WTC11 (cell line): ENCODE results near the gene ADGRF1. TPM values are rescaled to one million over a fixed set of nuclear protein-coding genes. Genes with fewer than 3 reads are reported as not detected.

Experiments used
- ATAC-seq: fragments of 200-7000 bp; cut with Tn5 transposase; 2 replicates; pipeline ENCODE4 v1.10.0; 2021; ENCODE audit warnings: mild to moderate bottlenecking, moderate library complexity
- CTCF ChIA-PET: fragments of 300-600 bp; sonication (Branson Sonifier 250); formaldehyde crosslinking; loops from one replicate; lab custom pipeline; 2021; ENCODE audit warnings: antibody characterized with exemption; lab: Charles Lee
- POLR2A ChIA-PET: fragments of 350-600 bp; sonication (Branson Sonifier 250); formaldehyde crosslinking; loops from one replicate; lab custom pipeline; 2021; ENCODE audit warnings: antibody characterized with exemption; lab: Charles Lee
- DNase-seq: peaks from one replicate; pipeline ENCODE4 v3.0.0; 2021; ENCODE audit warnings: low spot score
- H3K27ac Mint-ChIP-seq: 2 replicates; pipeline ENCODE4 v1.8.0; 2021; ENCODE audit warnings: mixed read lengths
- H3K27me3 Mint-ChIP-seq: 2 replicates; pipeline ENCODE4 v1.8.0; 2021; ENCODE audit warnings: low read depth, mild to moderate bottlenecking, moderate library complexity, mixed read lengths
- H3K36me3 Mint-ChIP-seq: 2 replicates; pipeline ENCODE4 v1.8.0; 2021; ENCODE audit warnings: mixed read lengths
- H3K4me1 Mint-ChIP-seq: 2 replicates; pipeline ENCODE4 v1.8.0; 2022; ENCODE audit warnings: mixed read lengths
- H3K4me3 Mint-ChIP-seq: 2 replicates; pipeline ENCODE4 v1.8.0; 2021; ENCODE audit warnings: mild to moderate bottlenecking, moderate library complexity, mixed read lengths
- H3K9me3 Mint-ChIP-seq: 2 replicates; pipeline ENCODE4 v1.8.0; 2021; ENCODE audit warnings: mixed read lengths
- ATF1 ChIP-seq: sonication (generic); formaldehyde crosslinking; IDR thresholded peaks from 2 replicates; pipeline ENCODE4 v1.8.1; 2023; ENCODE audit warnings: mild to moderate bottlenecking, moderate library complexity, missing genetic modification reagents
- ELF4 ChIP-seq: sonication (generic); formaldehyde crosslinking; IDR thresholded peaks from 2 replicates; pipeline ENCODE4 v1.8.1; 2022; ENCODE audit warnings: low read depth, mild to moderate bottlenecking, moderate library complexity, missing genetic modification reagents
- EMX1 ChIP-seq: fragments of 250-450 bp; sonication (Bioruptor Pico); IDR thresholded peaks from 2 replicates; pipeline ENCODE4 v1.8.0; 2021; ENCODE audit warnings: mild to moderate bottlenecking
- ETV6 ChIP-seq: sonication (generic); formaldehyde crosslinking; IDR thresholded peaks from 2 replicates; pipeline ENCODE4 v1.8.1; 2022; ENCODE audit warnings: mild to moderate bottlenecking, missing genetic modification reagents
- HMGA2 ChIP-seq: fragments of 250-450 bp; sonication (Bioruptor Pico); IDR thresholded peaks from 2 replicates; pipeline ENCODE4 v1.4.0; 2021; ENCODE audit warnings: mild to moderate bottlenecking, moderate library complexity
- MYBL2 ChIP-seq: sonication (generic); formaldehyde crosslinking; IDR thresholded peaks from 2 replicates; pipeline ENCODE4 v1.8.1; 2023; ENCODE audit warnings: mild to moderate bottlenecking, moderate library complexity, missing genetic modification reagents
- NFE2L1 ChIP-seq: sonication (generic); formaldehyde crosslinking; IDR thresholded peaks from 2 replicates; pipeline ENCODE4 v1.8.1; 2023; ENCODE audit warnings: missing genetic modification reagents
- RELA ChIP-seq: sonication (generic); formaldehyde crosslinking; IDR thresholded peaks from 2 replicates; pipeline ENCODE4 v1.8.1; 2022; ENCODE audit warnings: missing genetic modification reagents, mild to moderate bottlenecking, borderline replicate concordance
- SMAD3 ChIP-seq: sonication (generic); formaldehyde crosslinking; IDR thresholded peaks from 2 replicates; pipeline ENCODE4 v1.8.0; 2022; ENCODE audit warnings: missing genetic modification reagents, mild to moderate bottlenecking, borderline replicate concordance
- ZNF219 ChIP-seq: sonication (generic); formaldehyde crosslinking; IDR thresholded peaks from 2 replicates; pipeline ENCODE4 v1.8.0; 2023; ENCODE audit warnings: missing genetic modification reagents, mild to moderate bottlenecking, borderline replicate concordance
- ZNF396 ChIP-seq: fragments of 250-450 bp; sonication (Bioruptor Pico); IDR thresholded peaks from 2 replicates; pipeline ENCODE4 v1.8.0; 2021; ENCODE audit warnings: mild to moderate bottlenecking, moderate library complexity, borderline replicate concordance
- ZNF416 ChIP-seq: fragments of 250-450 bp; sonication (Bioruptor Pico); IDR thresholded peaks from 2 replicates; pipeline ENCODE4 v1.9.0; 2021; ENCODE audit warnings: mild to moderate bottlenecking, inconsistent platforms
- ZNF671 ChIP-seq: fragments of 250-450 bp; sonication (Bioruptor Pico); IDR thresholded peaks from 2 replicates; pipeline ENCODE4 v1.8.0; 2021; ENCODE audit warnings: mild to moderate bottlenecking
- total RNA-seq: library from RNA; stranded (reverse); gene quantifications from 3 replicates; pipeline ENCODE4 v1.2.3, GENCODE V29; 2021
- TF ChIP-seq, protein P1 (sequence below): sonication (generic); formaldehyde crosslinking; IDR thresholded peaks from 2 replicates; pipeline ENCODE4 v1.8.0; 2023; ENCODE audit warnings: mild to moderate bottlenecking, missing genetic modification reagents
- TF ChIP-seq, protein P2 (sequence below): sonication (generic); formaldehyde crosslinking; conservative IDR thresholded peaks from 2 replicates; pipeline ENCODE4 v1.8.1; 2022; ENCODE audit warnings: mild to moderate bottlenecking, missing genetic modification reagents
- TF ChIP-seq, protein P3 (sequence below): fragments of 250-450 bp; sonication (Bioruptor Pico); IDR thresholded peaks from 2 replicates; pipeline ENCODE4 v2.1.2; 2022; ENCODE audit warnings: mild to moderate bottlenecking, moderate library complexity
- TF ChIP-seq, protein P4 (sequence below): fragments of 250-450 bp; sonication (Bioruptor Pico); IDR thresholded peaks from 2 replicates; pipeline ENCODE4 v1.9.0; 2021; ENCODE audit warnings: mild to moderate bottlenecking, borderline replicate concordance
- TF ChIP-seq, protein P5 (sequence below): sonication (generic); formaldehyde crosslinking; IDR thresholded peaks from 2 replicates; pipeline ENCODE4 v1.8.1; 2022; ENCODE audit warnings: mild to moderate bottlenecking, moderate library complexity, missing genetic modification reagents
- TF ChIP-seq, protein P6 (sequence below): sonication (generic); formaldehyde crosslinking; conservative IDR thresholded peaks from 2 replicates; pipeline ENCODE4 v1.8.1; 2023; ENCODE audit warnings: mild to moderate bottlenecking, low read depth, missing genetic modification reagents, moderate library complexity

ADGRF1 gene
- total RNA-seq, 1 experiment from 2014 or later = 0.26 TPM

DNA sequence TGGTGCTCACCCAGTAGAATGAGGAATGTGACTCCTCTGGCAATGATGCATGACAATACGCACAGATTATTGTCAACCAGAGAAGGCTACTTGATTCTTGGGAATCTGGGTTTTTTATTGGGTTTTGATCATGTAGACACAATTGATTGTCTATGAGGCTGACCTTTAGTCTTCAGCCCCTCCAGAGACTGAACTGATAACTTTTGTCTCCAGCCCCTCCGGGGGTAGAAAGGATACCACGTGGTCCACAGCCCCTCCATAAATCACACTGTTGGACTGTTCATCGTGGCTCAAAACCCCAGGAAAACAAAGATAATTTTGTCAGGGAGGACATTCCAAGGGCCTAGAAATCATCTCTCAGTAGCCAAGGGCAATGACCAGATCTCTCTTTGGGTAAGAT, 62.9 kb downstream of the ADGRF1 start:
- no peak overlapping the region for H3K4me3 Mint-ChIP-seq
- H3K4me1 Mint-ChIP-seq = peaks cover 7% of the 10 kb centered on the region
- DNase-seq = no peak
- no peaks in the 10 kb centered on the region for H3K36me3 Mint-ChIP-seq
- ChIA-PET CTCF (no interaction called here), POLR2A (no interaction called here)
- no peaks in the 10 kb centered on the region for H3K27me3 Mint-ChIP-seq
- TF ChIP-seq, protein P1, sequence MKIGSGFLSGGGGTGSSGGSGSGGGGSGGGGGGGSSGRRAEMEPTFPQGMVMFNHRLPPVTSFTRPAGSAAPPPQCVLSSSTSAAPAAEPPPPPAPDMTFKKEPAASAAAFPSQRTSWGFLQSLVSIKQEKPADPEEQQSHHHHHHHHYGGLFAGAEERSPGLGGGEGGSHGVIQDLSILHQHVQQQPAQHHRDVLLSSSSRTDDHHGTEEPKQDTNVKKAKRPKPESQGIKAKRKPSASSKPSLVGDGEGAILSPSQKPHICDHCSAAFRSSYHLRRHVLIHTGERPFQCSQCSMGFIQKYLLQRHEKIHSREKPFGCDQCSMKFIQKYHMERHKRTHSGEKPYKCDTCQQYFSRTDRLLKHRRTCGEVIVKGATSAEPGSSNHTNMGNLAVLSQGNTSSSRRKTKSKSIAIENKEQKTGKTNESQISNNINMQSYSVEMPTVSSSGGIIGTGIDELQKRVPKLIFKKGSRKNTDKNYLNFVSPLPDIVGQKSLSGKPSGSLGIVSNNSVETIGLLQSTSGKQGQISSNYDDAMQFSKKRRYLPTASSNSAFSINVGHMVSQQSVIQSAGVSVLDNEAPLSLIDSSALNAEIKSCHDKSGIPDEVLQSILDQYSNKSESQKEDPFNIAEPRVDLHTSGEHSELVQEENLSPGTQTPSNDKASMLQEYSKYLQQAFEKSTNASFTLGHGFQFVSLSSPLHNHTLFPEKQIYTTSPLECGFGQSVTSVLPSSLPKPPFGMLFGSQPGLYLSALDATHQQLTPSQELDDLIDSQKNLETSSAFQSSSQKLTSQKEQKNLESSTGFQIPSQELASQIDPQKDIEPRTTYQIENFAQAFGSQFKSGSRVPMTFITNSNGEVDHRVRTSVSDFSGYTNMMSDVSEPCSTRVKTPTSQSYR = no peak
- TF ChIP-seq ZNF396 (CRISPR knock-in tag) = no peak
- TF ChIP-seq, protein P2, sequence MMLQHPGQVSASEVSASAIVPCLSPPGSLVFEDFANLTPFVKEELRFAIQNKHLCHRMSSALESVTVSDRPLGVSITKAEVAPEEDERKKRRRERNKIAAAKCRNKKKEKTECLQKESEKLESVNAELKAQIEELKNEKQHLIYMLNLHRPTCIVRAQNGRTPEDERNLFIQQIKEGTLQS (CRISPR knock-in tag) = no peak
- no peak for TF ChIP-seq ZNF416
- TF ChIP-seq RELA (CRISPR knock-in tag) = no peak
- TF ChIP-seq, protein P3, sequence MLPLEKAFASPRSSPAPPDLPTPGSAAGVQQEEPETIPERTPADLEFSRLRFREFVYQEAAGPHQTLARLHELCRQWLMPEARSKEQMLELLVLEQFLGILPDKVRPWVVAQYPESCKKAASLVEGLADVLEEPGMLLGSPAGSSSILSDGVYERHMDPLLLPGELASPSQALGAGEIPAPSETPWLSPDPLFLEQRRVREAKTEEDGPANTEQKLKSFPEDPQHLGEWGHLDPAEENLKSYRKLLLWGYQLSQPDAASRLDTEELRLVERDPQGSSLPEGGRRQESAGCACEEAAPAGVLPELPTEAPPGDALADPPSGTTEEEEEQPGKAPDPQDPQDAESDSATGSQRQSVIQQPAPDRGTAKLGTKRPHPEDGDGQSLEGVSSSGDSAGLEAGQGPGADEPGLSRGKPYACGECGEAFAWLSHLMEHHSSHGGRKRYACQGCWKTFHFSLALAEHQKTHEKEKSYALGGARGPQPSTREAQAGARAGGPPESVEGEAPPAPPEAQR (CRISPR knock-in tag) = no peak
- TF ChIP-seq SMAD3 = no peak
- ATAC-seq = no peak
- no peaks in the 10 kb centered on the region for H3K9me3 Mint-ChIP-seq
- H3K27ac Mint-ChIP-seq = no peak overlapping the region

DNA sequence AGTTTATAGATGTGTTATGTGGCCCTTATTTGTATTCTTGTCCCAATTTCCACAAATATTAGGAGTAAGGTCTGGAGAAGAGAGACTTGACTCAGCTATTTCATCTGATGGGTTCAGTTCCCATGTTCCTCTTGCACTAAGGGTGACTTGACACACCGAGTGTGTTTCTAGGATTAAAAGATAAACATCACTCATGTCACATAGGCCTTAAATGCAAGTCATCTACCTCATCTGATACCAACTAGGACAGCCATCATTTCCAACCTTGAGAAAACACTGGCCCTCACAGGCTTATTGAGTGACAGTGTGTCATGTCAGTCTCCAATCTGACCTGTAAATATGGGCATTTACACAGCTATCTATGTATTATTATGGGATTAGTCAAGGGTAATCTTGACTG, 67.3 kb downstream of the ADGRF1 start:
- ChIA-PET POLR2A (no interaction called here), CTCF (no interaction called here)
- Mint-ChIP-seq H3K4me1 (peaks cover 6% of the 10 kb centered on the region), H3K9me3 (no peaks in the 10 kb centered on the region), H3K4me3 (no peak overlapping the region), H3K36me3 (no peaks in the 10 kb centered on the region), H3K27me3 (no peaks in the 10 kb centered on the region), H3K27ac (no peak overlapping the region)
- DNase-seq (no peak), ATAC-seq (no peak)
- no peak for TF ChIP-seq NFE2L1 (CRISPR knock-in tag)
- no peak for TF ChIP-seq ZNF396 (CRISPR knock-in tag)

DNA sequence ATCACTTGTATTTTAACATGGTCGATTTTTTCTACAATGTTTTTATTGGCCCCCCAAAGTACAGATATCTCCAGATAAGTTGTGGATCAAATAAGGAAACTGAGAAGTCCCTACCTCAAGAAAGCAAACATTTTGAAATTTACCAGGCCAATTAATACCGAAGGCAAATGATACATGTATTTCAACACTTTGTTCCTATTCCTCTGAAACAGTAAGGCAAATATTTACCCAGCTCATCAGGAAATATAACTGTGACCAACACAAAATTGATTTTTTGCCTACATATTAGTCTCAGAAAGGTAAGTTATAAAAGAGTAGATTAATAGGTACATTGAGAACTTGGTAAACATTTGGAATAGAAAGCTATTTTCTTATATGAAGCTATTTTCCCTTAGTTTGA, 69.1 kb downstream of the ADGRF1 start:
- no peak overlapping the region for H3K4me3 Mint-ChIP-seq
- ChIA-PET CTCF (no interaction called here), POLR2A (no interaction called here)
- H3K4me1 Mint-ChIP-seq = peaks cover 6% of the 10 kb centered on the region
- H3K36me3 Mint-ChIP-seq = no peaks in the 10 kb centered on the region
- H3K27ac Mint-ChIP-seq = no peak overlapping the region
- H3K27me3 Mint-ChIP-seq = no peaks in the 10 kb centered on the region
- ATAC-seq = no peak
- no peaks in the 10 kb centered on the region for H3K9me3 Mint-ChIP-seq
- DNase-seq = no peak
- TF ChIP-seq, protein P4, sequence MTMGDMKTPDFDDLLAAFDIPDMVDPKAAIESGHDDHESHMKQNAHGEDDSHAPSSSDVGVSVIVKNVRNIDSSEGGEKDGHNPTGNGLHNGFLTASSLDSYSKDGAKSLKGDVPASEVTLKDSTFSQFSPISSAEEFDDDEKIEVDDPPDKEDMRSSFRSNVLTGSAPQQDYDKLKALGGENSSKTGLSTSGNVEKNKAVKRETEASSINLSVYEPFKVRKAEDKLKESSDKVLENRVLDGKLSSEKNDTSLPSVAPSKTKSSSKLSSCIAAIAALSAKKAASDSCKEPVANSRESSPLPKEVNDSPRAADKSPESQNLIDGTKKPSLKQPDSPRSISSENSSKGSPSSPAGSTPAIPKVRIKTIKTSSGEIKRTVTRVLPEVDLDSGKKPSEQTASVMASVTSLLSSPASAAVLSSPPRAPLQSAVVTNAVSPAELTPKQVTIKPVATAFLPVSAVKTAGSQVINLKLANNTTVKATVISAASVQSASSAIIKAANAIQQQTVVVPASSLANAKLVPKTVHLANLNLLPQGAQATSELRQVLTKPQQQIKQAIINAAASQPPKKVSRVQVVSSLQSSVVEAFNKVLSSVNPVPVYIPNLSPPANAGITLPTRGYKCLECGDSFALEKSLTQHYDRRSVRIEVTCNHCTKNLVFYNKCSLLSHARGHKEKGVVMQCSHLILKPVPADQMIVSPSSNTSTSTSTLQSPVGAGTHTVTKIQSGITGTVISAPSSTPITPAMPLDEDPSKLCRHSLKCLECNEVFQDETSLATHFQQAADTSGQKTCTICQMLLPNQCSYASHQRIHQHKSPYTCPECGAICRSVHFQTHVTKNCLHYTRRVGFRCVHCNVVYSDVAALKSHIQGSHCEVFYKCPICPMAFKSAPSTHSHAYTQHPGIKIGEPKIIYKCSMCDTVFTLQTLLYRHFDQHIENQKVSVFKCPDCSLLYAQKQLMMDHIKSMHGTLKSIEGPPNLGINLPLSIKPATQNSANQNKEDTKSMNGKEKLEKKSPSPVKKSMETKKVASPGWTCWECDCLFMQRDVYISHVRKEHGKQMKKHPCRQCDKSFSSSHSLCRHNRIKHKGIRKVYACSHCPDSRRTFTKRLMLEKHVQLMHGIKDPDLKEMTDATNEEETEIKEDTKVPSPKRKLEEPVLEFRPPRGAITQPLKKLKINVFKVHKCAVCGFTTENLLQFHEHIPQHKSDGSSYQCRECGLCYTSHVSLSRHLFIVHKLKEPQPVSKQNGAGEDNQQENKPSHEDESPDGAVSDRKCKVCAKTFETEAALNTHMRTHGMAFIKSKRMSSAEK (CRISPR knock-in tag) = no peak
- TF ChIP-seq EMX1 (CRISPR knock-in tag) (no peak), ATF1 (no peak), ETV6 (no peak), MYBL2 (CRISPR knock-in tag) (no peak), ELF4 (CRISPR knock-in tag) (no peak), HMGA2 (CRISPR knock-in tag) (no peak), ZNF219 (CRISPR knock-in tag) (no peak), ZNF671 (no peak)
- TF ChIP-seq, protein P5, sequence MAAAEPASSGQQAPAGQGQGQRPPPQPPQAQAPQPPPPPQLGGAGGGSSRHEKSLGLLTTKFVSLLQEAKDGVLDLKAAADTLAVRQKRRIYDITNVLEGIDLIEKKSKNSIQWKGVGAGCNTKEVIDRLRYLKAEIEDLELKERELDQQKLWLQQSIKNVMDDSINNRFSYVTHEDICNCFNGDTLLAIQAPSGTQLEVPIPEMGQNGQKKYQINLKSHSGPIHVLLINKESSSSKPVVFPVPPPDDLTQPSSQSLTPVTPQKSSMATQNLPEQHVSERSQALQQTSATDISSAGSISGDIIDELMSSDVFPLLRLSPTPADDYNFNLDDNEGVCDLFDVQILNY (CRISPR knock-in tag) = no peak
- TF ChIP-seq, protein P2 (CRISPR knock-in tag) = no peak
- TF ChIP-seq, protein P6, sequence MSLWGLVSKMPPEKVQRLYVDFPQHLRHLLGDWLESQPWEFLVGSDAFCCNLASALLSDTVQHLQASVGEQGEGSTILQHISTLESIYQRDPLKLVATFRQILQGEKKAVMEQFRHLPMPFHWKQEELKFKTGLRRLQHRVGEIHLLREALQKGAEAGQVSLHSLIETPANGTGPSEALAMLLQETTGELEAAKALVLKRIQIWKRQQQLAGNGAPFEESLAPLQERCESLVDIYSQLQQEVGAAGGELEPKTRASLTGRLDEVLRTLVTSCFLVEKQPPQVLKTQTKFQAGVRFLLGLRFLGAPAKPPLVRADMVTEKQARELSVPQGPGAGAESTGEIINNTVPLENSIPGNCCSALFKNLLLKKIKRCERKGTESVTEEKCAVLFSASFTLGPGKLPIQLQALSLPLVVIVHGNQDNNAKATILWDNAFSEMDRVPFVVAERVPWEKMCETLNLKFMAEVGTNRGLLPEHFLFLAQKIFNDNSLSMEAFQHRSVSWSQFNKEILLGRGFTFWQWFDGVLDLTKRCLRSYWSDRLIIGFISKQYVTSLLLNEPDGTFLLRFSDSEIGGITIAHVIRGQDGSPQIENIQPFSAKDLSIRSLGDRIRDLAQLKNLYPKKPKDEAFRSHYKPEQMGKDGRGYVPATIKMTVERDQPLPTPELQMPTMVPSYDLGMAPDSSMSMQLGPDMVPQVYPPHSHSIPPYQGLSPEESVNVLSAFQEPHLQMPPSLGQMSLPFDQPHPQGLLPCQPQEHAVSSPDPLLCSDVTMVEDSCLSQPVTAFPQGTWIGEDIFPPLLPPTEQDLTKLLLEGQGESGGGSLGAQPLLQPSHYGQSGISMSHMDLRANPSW (CRISPR knock-in tag) = no peak
